ENCODE results near the gene ADAMTSL3.

The ADAMTSL3 gene

DNA sequence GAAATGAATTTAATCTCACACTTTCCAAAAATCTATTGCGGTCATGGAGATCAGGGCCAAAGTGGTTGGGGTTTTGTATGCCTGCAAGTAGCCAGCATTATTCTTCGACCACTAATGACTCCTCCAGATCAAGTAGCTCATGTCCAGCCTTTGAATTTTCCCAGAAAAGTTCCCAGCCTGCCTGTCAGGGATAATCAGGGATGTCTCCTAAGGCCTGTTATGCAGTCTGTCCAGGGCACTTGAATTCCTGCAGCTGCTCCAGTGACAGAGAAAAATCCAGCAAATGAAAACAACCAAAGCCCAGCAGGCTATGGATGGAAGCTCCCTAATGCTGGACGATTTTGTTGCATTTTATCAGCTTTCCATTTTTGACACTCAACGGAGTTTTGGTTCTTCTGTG is 215.4 kb downstream of the ADAMTSL3 start:
- DNase-seq (ENCODE audit: low read depth, low spot score), result no peak

GRCh38 chr15:83871808-83872559 is 218.1 kb downstream of the ADAMTSL3 start:
- DNase-seq (ENCODE audit: low read depth, low spot score), result no peak

DNA sequence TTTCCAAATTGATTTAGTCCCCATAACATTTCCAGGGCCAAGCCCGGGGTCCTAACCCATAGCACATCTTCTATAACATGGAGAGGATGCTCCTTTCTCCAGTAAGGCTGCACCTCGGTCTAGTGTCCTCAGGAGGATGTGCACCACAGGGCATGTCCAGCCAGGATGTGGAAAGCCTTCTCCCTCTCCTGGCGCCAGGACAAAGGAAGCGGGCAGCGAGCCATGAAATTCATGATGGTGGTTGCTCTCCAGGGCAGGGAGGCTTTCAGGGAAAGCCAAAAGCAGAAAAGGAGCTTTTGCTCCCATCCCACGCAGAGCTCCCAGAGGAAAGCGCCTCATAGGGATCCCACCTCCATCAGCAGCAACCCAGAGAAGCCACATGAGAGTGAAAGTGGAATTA is 220.0 kb downstream of the ADAMTSL3 start:
- DNase-seq (ENCODE audit: low read depth, low spot score), result no peak

- no peak for DNase-seq (ENCODE audit: low read depth, low spot score)
Observed at GRCh38 chr15:83880529-83880928, 226.6 kb downstream of the ADAMTSL3 start.

DNA sequence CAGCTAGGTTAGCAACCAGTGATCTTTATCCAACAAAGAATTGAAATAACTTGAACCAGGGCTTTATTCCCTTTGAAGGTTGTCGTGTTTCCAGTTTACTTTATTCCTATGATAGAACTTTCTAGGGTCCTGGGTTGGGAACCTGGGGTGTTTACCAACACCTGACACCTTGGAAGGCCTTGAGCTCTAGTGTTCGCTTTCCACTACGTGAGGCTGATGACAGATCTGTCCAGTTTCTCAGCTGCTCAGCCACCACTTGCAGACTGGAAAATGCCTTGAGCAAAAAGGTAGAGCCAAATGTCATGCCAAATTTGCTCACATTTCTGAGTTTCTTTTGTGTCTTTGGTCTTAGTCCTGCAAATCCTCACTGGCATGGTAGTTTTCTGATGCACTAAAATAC is 227.2 kb downstream of the ADAMTSL3 start:
- DNase-seq (ENCODE audit: low read depth, low spot score), result no peak

- no peak for DNase-seq (ENCODE audit: low read depth, low spot score)
Observed at GRCh38 chr15:83886321-83886720, 232.4 kb downstream of the ADAMTSL3 start.

DNA sequence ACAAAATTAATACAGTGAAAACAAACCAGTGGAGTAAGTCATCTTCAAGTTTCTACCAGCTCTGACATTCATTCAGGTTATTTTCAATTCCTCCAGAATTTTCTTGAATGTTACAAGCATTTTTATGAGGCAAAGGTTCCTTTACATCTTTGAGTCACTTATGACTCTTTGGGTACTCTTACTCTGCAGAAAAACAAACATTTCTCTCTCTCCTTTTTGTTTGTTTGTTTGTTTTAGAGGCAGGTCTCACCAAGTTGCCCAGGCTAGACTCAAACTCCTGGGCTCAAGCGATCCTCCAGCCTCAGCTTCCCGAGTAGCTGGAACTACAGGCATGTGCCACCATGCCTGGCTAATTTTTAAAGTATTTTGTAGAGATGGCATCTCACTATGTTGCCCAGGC is 233.5 kb downstream of the ADAMTSL3 start:
- DNase-seq (ENCODE audit: low read depth, low spot score), result no peak

DNA sequence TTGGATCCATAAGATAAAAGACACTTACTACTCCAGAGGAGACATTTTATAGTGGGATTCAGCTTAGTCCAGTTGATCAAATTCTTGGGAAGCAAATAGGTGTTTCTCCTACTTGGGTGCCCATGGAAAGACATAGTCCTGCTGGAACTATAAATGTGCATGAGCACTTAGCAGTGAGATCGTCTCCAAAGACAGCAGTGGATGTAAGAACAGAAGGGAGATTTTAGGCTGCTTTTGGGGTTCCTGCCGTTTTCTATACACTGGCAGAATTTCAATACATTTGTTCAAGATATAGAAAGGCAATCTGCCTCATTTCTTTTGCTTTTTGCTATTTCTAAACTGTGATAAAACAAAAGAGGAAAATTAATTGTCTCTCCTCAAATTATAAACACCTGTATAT is 234.0 kb downstream of the ADAMTSL3 start:
- DNase-seq (ENCODE audit: low read depth, low spot score), result no peak

DNA sequence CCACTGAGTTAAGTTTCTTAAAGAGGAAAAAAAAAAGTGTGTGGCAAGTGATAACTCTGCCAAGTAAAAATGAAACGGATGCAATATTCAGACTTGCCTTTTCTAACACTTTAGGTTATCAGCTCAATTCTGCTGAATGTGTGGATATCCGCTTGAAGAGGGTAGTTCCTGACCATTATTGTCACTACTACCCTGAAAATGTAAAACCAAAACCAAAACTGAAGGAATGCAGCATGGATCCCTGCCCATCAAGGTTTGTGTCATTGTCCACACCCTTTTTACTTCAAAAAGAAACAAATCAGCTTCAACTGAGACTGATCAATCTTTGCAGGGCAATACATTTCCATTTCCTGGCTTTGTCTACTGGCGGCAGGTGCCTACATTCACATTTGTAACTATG is 236.1 kb downstream of the ADAMTSL3 start:
- DNase-seq (ENCODE audit: low read depth, low spot score), result no peak

GRCh38 chr15:83890587-83890986 is 236.7 kb downstream of the ADAMTSL3 start:
- DNase-seq (ENCODE audit: low read depth, low spot score), result no peak

GRCh38 chr15:83892498-83892897 is 238.6 kb downstream of the ADAMTSL3 start:
- DNase-seq (ENCODE audit: low read depth, low spot score), result no peak

DNA sequence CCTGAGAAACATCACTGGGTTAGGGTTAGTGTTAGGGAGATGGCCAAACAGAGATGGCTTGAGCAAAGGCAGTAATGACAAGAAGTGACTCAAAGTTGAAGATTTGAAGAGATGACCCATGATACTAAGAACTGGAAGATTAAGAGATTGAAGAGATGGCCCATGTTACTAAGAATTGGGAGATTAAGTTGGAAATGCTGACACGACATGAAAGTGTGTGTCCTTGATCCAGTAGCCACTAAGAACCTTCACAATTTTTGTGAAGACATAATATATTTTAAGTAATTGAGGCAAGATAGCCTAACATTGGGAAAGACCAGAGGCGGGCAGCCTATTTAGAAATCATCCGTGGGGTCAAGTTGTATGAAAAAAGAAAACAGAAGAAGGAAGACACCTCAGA is 239.4 kb downstream of the ADAMTSL3 start:
- DNase-seq (ENCODE audit: low read depth, low spot score), result no peak

DNA sequence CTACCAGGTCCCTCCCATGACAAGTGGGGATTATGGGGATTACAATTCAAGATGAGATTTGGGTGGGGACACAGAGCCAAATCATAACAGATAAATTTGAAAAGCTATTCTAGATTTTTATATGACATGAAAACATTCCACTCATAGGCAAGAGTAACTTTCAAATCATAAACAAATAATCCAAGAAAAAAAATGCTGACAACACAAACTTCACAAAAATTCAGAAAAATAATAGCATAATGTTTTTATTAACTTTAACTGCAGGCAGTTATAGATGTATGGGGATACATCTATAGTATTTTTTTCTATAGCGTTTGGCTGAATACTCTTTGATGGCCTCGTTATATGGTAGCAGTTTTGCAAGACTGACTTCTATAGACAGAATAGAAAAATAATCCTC is 243.1 kb downstream of the ADAMTSL3 start:
- DNase-seq (ENCODE audit: low read depth, low spot score), result no peak

DNA sequence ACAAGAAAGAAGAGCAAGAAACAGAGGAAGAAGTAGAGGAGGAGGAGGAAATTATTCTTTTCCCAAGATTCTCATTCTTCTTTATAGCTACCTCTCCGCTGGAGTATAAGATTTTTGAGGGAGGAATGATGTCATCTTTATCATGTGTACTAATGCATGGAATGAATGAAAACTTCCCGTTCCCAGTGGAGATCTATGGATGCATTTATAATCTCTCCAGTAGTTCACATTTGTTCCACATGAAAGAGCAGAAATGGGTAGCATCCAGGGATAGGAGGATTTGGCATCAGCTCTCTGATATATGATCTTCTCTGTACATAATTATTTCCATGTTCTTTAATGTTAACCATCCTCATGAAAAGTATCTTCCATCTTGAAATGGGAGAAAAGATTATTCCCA is 244.4 kb downstream of the ADAMTSL3 start:
- DNase-seq (ENCODE audit: low read depth, low spot score), result no peak

GRCh38 chr15:83899670-83900069 is 245.7 kb downstream of the ADAMTSL3 start:
- DNase-seq (ENCODE audit: low read depth, low spot score), result no peak

GRCh38 chr15:83904107-83905040 is 250.5 kb downstream of the ADAMTSL3 start:
- DNase-seq (ENCODE audit: low read depth, low spot score), result peak; percentile 7

DNA sequence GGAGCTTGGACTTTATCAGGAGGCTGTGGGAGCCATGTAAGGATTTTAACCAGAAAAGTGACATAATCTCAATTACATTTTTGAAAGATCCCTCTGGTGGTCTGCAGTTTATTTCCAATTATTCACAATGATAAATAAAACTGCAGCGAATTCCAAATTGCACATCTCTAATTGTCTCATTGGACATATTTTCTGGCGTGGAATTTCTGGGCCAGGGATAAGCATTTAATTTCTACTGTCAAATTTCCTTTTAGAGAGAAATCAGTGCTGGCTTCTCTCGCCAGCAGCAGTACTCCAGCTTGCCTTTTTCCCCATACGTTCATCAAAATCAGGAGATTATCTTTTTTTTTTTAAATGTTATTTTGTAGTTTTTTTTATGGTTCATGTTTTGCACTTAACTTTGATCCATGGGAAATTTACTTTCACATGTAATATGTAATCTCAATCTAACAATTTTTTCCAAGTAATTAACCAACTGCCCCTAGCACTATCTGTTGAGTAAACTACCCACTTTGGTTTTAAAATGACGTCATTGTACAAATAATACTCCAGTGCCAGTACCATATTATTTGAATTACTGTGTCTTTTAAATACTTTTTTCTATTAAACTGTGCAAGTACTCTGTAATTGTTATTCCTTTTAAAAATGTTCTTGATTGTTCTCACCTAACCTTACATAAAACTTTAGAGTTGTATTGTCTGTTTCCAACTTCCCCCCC is 251.8 kb downstream of the ADAMTSL3 start:
- DNase-seq (ENCODE audit: low read depth, low spot score), result no peak

DNA sequence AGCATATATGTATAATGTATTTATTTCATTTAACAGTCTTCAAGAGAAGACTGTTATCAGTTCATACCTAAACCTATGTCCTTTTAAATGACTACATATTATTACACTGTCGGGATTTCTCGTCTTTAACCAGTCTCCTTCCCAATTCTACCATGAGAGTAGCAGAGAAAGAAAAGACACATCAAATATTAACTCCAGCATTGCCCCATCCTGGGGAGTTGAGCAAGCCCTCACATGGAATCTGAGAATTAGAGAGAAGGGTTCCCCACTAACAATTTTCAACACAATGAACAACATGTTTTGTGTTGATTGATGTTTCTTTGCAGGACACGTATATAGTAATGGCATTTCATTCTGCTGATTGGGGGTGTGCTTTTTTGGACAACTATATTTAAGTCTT is 257.4 kb downstream of the ADAMTSL3 start:
- no peak for DNase-seq (ENCODE audit: low read depth, low spot score)

GRCh38 chr15:83912343-83912742 is 258.4 kb downstream of the ADAMTSL3 start:
- DNase-seq (ENCODE audit: low read depth, low spot score), result no peak

DNA sequence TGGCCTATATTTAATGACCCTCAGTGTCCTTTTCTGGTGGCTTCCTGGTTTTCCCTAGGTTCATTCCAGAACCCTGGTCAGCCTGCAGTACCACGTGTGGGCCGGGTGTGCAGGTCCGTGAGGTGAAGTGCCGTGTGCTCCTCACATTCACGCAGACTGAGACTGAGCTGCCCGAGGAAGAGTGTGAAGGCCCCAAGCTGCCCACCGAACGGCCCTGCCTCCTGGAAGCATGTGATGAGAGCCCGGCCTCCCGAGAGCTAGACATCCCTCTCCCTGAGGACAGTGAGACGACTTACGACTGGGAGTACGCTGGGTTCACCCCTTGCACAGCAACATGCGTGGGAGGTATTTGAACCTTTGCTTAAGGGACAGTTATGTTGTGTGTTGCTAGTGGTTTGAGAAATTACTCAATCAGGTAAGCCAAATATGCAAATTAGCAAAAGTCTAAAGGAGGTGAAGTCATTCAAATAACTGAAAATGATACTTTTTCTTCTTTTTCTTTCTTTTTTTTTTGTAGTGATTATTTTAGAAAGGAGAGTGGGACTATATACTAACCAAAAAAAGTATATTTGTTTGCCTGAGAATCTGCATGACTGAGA is 259.2 kb downstream of the ADAMTSL3 start:
- no peak for DNase-seq (ENCODE audit: low read depth, low spot score)

DNA sequence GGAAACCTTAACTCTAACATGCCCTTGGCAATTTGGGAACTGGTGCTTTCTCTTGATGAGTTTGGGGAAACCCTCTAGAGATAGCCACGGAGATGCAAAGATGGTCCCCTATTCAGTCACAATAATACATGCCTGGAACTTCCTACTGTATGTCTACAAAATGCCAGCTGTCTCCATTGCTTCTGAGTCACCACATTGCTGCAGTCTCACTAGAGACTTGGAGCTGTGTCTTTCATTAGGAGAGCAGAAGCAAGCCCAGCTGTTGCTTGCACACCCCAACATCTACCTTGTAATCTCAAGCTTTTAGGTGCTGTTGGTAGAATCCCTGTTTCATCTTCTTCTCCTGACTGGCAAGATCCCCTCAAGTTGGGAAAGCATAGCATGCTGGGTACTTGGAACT is 261.0 kb downstream of the ADAMTSL3 start:
- no peak for DNase-seq (ENCODE audit: low read depth, low spot score)

- no peak for DNase-seq (ENCODE audit: low read depth, low spot score)
Observed at GRCh38 chr15:83917432-83917831, 263.5 kb downstream of the ADAMTSL3 start.
